Mucosa of descending colon (tissue), 3 donors: Measurements from ENCODE around the gene ANKRD62. TPM values are rescaled to one million over a fixed set of nuclear protein-coding genes. Genes with fewer than 3 reads are reported as not detected.

Source experiments
- ATAC-seq: fragments of 200-7000 bp; cut with Tn5 transposase; one replicate; pipeline ENCODE4 v1.9.1; 2020; ENCODE audit warnings: mild to moderate bottlenecking, moderate library complexity
- DNase-seq, 3 donors: peaks; one replicate each; pipeline ENCODE4 v3.0.0-alpha.2; 2020
- H3K36me3 ChIP-seq: fragments of 200-600 bp; one replicate; pipeline ENCODE4 v1.8.0; 2021; ENCODE audit warnings: low read depth, mild to moderate bottlenecking
- H3K4me1 ChIP-seq: fragments of 200-600 bp; one replicate; pipeline ENCODE4 v1.8.0; 2021; ENCODE audit warnings: low read depth, mild to moderate bottlenecking
- H3K4me3 ChIP-seq: fragments of 200-600 bp; one replicate; pipeline ENCODE4 v1.8.0; 2021; ENCODE audit warnings: mild to moderate bottlenecking
- H3K9me3 ChIP-seq: fragments of 200-600 bp; one replicate; pipeline ENCODE4 v1.8.0; 2021; ENCODE audit warnings: mild to moderate bottlenecking
- CTCF ChIP-seq: fragments of 200-600 bp; IDR thresholded peaks from one replicate; pipeline ENCODE4 v1.8.0; 2022; ENCODE audit warnings: antibody characterized with exemption, mild to moderate bottlenecking
- intact Hi-C, 2 donors: fragments of 100-400 bp; cut with DNase I in 1 of 2; cut with micrococcal nuclease in 1 of 2; formaldehyde crosslinking; loops; one replicate each; pipeline versions ENCODE4 v1.11.0 to v1.11.1; 2022; cut with DNase I, micrococcal nuclease
- long read RNA-seq, 2 donors: library from polyadenylated mRNA; unstranded; transcript quantifications; one replicate each; pipeline ENCODE4 v2.0.0, GENCODE V29; 2019 to 2021
- total RNA-seq, 3 donors: library from RNA; stranded (reverse); fragmentation: NEBNext Ultra II Directional in 2 of 3; extraction: Animal tissue kit (Norgen Biotek cat#: 25700) in 2 of 3; gene quantifications; one replicate each; pipeline versions ENCODE4 v1.2.1 to v1.2.4, GENCODE V29; 2021 to 2023
- donor health status: DM: no; HTN: no; CAD: no; lungs with moderate emphysema.
- donor health status: DM: no; HTN: no; CAD: no.
- donor health status: DM: no; HTN: yes; CAD: no.

The ANKRD62 gene
- total RNA-seq: 1 to 10 TPM in 1 of 3 donors, under 1 TPM in 1, not detected in 1; 0.17 to 1.8 TPM
- long read RNA-seq, donor 1: 0 reads
- long read RNA-seq, donor 2: 0 reads

DNA sequence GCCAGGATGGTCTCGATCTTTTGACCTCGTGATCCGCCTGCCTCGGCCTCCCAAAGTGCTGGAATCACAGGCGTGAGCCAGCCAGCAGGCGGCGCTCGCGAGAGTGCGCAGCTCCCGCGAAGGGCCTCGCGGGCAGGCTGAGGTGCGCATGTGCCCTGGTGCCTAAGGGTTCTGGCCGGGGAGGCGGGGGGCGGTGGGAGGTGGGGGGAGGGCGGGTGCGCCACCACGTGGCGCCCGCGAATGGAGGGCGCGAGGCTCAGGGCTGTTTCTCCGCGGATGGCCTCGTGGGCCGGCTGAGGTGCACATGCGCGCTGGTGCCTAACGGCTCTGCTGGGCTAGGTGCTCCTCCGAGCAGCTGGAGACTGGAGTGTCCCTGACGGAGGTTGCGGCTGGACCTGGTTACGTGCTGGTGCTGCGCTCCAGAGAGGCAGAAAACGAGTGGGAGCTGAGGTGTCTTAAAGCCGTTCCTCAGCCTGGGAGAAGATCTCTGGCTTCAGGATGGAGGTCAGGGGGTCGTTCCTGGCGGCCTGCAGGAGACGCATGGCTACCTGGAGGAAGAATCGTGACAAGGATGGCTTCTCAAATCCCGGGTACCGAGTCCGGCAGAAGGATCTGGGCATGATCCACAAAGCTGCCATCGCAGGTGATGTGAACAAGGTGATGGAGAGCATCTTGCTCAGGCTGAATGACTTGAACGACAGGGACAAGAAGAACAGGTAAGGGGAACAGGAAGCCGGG is at the start of gene ANKRD62:
TSS of gene ANKRD62 (plus strand) at position 324 of the 738 bp plus-strand sequence. CDS start at position 499, 175 bp downstream.
- intact Hi-C loops: loop anchor here in 1 of 2 donors (10.0 kb wide), 1 partner anchor 151 kb away; no protein-coding TSS in a partner anchor
- ATAC-seq (no peak), DNase-seq (no peak)
- Histone ChIP-seq H3K36me3 (no peaks in the 10 kb centered on the region), H3K4me3 (no peak within 1 kb of the TSS), H3K9me3 (no peaks in the 10 kb centered on the region), H3K4me1 (no peaks in the 10 kb centered on the region)
- TF ChIP-seq CTCF: no peak

DNA sequence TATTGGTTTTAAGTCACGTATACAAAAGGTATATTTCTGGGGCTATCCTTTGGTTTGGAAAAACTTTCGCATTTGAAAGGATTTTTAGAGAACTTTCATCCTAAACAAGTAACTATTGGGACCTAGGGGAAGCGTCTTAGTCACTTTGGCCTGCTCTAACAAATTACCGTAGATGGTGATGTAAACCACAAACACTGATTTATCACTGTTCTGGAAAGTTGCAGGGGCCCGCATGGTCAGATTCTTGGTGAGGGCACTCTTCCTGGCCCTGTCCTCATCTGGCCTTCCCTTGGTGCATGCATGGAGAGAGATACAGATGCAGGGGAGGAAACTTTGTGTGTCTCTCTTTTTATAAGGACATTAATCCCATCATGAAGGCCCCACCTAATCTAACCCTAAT is 49.1 kb upstream of the ANKRD62 start:
- Histone ChIP-seq H3K9me3 (no peaks in the 10 kb centered on the region), H3K4me3 (no peak overlapping the region), H3K4me1 (no peaks in the 10 kb centered on the region), H3K36me3 (no peaks in the 10 kb centered on the region)
- no peak for TF ChIP-seq CTCF
- intact Hi-C loops: no loop called here
- DNase-seq (no peak), ATAC-seq (no peak)

- Histone ChIP-seq H3K4me1 (no peaks in the 10 kb centered on the region), H3K36me3 (no peaks in the 10 kb centered on the region), H3K9me3 (no peaks in the 10 kb centered on the region), H3K4me3 (no peak overlapping the region)
- TF ChIP-seq CTCF: no peak
- no peak for ATAC-seq
- intact Hi-C loops: no loop called here
- DNase-seq: no peak
Measured at GRCh38 chr18:12046046-12046750, 47.4 kb upstream of the ANKRD62 start.

DNA sequence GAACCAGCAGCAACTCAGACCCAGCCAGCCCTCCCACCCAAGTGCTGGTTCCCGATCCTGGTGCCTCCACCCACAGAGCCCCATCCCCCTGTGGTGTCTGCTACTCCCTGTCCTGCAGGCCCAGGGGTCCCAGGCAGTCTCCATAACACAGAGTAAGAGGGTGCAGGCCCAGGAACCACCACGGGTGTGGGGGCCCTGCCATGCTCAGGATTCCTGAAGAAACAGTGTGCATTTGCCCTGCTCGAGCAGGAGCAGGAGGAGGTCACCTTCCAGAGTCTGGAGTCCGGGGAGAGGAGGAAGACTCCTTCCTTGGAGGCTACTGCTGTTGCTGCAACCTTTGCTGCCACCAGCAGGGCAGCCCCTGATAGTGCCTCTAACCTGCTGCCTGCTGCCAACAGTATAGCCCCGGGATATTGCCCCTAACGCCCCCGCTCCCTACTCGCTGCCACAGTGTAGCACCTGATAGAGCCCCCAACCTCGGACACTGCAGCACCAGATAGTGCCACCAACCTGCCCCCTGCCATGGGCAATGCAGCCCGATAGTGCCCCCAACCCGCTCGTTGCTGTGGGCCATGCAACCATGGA is 46.8 kb upstream of the ANKRD62 start:
- DNase-seq: no peak

More for the DNA sequence above, 46.8 kb upstream of the ANKRD62 start:
- intact Hi-C loops: no loop called here
- no peaks in the 10 kb centered on the region for H3K4me1 ChIP-seq
- no peaks in the 10 kb centered on the region for H3K9me3 ChIP-seq
- H3K4me3 ChIP-seq: no peak overlapping the region
- TF ChIP-seq CTCF: no peak
- no peak for ATAC-seq
- H3K36me3 ChIP-seq: no peaks in the 10 kb centered on the region
